Daoy (cell line): ENCODE data around the gene ANKUB1. TPM values are rescaled to one million over a fixed set of nuclear protein-coding genes. Genes with fewer than 3 reads are reported as not detected.

Experiments
- DNase-seq: peaks from one replicate; pipeline ENCODE4 v3.0.0-alpha.2; 2015; ENCODE audit warnings: low read depth
- total RNA-seq: library from RNA; depleted of rRNA; stranded (reverse); fragments of >200 nt; shearing (Covaris generic); gene quantifications from 2 replicates; pipeline ENCODE4 v1.2.3, GENCODE V29; 2014

ANKUB1 gene
- total RNA-seq, 1 experiment from 2014 or later, result not detected

DNA sequence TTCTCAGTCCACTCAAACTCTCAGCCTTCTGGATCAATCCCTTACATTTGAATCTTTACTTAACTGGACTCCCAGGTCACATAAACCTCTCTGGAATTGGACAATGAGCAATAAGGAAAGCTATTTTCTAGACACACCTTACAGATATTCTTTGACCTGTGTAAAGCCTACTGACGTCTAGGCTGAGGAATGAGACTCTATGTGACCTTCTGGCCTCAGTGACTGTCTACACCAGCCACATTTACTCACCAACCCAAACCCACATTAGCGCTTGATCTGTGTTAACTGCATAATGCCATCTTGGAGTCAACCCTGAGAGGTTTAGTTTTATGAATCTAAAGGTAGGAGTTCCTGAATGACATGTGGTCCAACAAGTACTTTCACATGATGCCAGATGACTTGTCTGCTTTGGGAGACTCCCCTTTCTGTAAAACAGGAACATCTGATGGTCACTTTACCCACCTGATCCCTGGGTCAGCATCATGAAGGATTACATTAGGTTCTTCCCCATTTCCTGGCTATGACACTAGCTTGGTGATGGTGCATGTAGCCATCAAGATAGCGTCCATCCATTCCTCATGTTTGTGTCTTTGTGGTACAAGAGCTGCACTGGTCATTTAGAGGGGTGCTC is 28.7 kb downstream of the ANKUB1 start:
- DNase-seq, result no peak

DNA sequence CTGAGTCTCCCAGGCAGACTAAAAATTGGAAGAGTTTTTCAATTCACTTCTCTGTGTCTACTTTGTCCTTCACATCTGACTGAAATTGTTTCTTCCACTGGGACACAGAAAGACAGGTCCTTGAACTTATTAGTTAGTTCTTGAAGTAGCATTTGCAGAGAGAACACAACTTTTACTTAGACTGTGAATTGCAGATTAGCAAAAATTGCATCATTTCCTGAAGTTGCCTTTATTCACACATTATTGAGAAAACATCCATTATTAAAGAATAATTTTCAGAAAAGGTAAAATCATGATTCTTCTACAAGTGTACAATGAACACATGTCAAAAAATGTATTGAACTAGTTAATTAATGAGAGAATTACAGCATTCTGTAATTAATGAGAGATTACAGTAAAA is 38.6 kb downstream of the ANKUB1 start:
- DNase-seq, result no peak

DNA sequence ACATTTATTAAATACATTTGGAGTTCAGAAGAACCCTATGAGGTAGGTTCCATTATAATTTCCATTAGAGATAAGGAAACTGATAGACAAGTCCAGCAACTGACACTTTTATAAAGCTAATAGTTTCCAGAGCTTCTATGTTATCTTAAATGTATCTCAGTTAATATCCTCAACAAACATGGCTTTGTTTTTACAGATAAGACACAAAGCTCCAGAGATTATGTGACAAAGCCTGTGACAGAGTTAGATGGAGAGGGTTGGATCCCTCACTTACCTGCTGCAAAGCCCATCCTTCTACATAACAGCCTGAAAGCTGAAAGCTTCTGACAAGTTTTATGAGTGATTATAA is 39.6 kb downstream of the ANKUB1 start:
- no peak for DNase-seq

DNA sequence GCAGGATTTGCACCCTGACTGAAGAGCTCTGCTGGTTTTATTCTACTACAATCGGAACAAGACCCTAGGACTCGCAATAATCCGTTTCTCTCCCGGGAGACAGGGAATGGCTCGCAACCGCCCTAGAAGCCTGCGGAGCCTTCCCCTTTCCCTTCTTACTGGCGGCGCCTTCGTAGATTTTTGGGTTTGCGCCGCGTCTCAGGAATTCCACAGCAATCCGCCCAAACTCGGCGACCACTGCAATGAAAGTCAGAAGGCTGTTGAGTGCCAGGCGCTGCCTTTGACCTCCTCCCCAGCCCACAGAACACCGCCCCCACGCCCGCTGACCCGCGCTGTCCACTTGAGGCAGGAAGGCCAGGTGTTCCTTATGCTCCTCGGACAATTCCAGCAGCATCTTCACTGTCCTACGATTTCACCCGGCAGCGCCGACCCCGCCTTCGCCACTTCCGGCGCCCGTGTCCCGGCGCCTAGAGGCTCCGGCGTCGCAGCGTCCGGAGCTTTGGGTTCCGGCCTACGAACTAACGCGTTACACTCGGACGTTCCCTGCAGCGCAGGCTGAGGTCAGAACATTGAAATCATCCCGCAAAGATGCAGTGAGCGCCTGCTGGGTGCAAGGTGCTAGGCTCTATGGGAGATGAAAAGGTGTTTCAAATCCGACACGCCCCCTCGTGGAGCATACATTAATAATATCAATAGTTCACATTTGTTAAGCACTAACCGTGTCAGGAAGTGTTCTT is 40.1 kb downstream of the ANKUB1 start, which contains the start of gene COMMD2:
TSS of gene COMMD2 (minus strand) at position 439 of the 737 bp plus-strand sequence. CDS start at position 394, 45 bp downstream.
- peak; percentile 90 for DNase-seq

DNA sequence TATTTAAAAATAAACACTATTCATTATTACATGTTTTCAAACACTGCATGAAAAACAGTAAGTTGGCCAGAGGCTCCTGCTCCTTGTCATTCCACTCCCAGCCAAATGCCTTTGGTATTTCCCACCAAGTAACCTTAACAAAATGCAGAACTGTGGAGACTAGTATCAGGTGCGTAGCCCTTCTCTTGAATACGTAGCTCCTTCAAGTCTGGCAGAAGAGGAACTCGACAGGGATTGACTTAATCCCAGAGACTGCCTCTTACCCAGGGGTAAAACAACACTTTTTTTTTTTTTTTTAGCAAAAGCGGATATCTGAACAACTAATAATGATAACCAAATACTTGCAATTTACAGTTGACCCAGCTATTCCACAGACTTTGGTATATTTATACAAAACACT is 40.8 kb downstream of the ANKUB1 start:
- no peak for DNase-seq

DNA sequence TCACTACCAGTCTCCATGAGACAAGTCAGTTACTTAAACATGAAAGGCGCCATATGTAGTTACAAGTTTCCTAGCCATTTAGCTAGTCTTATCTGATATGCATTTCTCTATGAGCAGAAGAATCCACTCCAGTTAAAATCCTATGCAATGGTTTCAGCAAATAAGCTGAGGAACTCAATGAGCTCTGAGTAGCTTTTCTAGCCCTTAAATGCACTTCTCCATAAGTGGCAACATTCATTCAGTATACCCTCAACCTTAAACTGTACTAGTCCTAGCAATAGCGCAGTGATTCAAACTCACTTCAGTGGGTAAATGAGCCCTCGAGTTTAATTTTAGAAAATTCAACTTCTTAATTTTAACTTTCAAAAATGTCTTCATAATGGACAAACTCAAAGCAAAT is 47.7 kb downstream of the ANKUB1 start:
- DNase-seq, result no peak

DNA sequence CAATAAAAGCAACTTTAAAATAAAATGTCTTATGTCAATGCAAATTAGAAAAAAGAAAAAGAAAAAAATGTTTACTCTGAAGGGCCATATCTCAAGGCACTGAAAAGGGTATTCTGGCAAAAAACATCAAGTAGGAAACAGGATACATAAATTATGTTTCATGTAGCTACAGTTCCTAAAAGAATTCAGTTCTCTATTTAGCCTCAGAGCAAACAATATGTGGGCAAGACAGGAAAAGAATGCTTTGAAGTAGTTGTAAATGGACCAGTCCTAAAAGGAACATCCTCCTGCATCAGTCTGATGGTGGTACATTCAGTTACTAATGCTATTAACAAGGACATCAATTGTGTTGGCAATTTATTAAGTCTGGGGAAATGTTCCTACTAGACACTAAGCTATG is 48.2 kb downstream of the ANKUB1 start:
- DNase-seq, result no peak

DNA sequence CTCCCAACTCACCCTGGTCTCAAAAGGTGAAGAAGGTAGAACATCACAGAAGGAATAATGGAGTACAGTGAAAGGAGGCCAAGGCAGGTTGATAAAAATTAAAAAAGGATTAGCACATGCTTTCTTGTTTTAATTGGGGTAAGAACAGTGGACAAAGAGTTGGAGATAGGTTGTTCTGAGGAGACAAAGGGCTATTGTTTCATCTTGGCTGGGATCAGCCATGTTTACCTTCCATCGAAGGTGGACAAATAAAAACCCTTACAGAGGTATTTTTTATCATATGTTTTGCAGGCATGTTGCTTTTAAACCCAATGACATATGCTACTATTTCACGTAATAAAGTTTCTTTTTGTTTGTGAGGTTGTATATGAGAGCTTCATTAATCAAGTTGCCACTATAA is 53.0 kb downstream of the ANKUB1 start:
- no peak for DNase-seq

DNA sequence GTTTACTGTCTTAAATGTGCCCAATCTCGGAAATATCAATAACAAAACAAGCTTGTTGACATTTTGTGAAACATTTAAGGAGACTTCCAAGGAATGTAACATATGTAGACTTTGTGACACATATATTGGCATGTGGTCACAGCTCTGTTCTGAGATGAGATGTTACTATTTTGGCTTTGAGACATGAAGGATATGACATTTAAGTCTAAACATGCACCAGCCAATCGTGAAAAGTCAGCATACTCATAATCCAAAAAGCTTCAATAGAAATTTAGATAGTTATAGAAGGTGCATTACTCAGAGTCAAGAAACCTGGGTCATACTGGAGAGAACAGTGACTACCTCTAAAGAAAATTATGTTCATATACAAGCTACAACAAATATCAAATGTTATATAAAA is 53.5 kb downstream of the ANKUB1 start:
- DNase-seq, result no peak

DNA sequence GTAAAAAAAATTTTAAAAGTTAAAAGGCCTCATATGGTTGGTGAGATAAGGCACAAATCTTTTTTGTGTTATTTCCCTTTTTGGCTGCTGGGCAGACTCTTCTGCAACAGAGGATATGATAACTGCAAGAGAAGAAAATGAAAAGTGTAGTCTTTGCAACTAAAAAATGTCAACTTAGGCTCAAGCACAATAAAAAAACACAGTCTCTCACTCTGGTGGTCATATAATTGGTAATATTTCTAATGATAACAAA is 55.5 kb downstream of the ANKUB1 start:
- no peak for DNase-seq

DNA sequence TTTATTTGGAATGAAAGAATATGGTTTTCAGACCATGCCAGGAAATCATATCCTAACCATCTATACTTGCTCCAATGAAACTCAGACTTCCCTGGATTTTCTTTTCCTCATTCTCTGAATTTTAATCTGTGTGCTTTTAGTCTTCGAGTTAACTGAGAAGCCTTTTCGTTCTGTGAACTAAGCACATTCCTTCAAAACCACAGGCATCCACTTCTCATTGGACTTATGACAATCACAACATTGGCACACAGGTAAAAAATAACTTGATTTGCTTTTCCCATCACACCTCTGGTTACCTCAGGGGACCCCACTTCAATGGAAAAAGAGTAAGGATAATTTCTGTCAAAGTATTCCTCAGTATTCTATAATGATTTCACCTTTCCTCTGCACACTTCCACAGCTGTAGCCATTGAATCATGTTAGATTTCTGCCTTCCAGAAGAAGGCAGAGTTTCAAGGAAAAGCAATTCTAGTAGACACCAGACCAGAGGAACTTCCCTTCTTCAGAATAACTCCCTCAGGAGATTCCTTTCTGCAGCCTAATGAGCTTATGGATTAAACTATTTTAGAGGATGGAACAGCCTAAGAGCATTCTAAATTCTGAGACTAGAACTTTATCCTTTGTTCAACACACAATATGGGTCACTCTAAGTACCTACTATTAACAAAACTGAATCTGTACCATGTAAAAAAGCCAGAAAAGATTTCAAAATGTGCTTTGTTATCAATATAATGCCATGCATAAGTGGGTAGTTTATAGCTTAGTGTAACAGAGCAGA is 56.0 kb downstream of the ANKUB1 start:
- DNase-seq, result peak; percentile 31

DNA sequence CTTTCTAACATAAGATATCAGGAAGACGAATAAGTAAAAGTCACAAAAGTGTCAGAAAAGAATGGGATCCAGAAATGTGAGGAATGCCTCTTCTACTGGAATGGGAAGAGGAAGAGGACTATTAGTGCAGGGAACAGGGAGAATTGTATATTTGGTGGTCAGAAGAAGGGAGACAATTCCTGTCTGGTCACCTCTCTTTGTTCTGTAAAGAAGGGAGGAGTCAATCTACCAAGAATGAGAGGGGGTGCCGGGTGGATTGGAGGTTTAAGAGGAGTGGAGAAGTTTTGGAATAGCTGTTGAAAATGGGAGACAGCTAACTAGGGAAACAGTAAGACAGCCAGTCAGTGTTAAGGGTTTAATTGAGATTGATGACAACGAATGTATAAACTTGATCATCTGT is 60.1 kb downstream of the ANKUB1 start:
- DNase-seq, result no peak

DNA sequence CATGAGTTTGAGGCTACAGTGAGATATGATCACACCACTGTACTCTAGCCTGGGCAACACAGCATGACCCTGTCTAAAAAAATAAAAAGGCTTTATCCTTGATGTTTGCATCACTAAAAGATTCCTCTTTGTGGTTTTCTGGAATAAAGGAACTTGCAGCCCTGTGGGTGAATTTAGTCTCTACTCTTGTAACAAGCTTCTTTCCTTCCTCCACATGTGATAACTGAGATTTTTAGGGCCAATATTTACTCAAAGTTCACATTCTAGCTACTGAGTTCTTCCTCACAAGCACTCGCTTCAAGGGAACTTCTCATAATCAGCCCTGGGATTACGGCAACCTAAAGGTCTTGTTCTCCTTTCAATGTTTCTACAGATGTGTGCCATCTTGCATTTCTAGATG is 64.7 kb downstream of the ANKUB1 start:
- DNase-seq, result no peak

DNA sequence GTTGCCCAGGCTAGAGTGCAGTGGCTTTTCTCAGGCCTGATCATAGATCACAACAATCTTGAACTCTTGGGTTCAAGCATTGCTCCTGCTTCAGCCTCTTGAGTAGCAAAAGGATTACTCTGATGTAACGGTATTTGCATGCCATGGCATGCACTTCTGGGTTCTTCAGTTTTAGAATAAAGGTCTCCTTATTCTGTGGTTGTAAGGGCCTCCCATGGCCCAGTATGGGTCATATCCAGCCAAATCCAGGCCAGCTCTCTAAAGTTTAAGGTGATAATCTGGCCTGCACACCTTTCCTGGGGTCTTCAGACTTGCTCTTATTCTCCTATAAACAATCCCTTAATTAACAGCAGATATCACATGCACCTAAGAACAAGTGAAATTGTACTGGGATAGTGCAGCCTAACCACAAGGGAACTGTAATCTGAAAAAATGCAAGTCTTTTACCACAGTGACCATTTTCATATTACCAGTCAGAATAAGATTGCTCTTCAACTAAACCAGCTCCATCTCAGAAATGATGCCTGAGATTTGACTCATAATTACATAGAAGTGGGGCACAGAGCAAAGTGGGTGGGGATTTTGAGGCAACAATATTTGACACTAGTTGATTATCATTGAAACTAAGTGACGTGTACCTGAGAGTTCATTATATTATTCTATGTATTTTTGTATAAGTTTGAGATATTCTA is 65.5 kb downstream of the ANKUB1 start:
- DNase-seq, result no peak

DNA sequence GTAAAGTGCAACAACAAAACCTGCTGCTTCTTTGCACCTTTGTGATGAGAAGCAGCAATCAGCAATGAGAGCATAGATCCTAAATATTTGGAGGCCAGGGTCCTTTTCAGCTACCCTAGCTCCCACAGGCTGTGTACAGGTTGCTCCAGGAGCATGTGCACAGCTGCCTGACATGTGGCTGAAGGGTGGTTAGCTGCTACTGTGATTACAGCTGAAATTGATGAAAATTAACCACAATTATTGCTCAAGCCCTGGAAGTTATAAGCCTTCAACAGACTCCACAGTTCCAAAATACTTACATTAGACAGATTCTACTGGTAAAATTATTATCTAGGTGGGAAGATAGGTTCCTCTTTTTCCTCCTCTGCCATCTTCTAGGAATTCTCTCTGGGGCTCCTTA is 68.6 kb downstream of the ANKUB1 start:
- no peak for DNase-seq

DNA sequence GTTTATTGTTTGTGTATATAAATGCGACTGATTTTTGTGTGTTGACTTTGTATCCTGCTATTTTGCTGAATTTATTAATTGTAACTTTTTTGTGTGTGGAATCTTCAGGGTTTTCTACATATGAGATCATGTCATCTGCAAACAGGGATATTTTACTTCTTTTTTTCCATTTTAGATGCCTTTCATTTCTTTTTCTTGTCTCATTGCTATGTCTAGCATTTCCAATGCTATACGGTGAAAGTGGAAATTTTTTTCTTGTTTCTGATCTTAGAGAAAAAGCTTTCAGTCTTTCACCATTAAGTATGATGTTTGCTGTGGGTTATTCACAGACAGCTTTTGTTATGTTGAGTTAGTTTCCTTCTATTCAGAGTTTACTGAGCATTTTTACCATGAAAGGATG is 71.4 kb downstream of the ANKUB1 start:
- no peak for DNase-seq

DNA sequence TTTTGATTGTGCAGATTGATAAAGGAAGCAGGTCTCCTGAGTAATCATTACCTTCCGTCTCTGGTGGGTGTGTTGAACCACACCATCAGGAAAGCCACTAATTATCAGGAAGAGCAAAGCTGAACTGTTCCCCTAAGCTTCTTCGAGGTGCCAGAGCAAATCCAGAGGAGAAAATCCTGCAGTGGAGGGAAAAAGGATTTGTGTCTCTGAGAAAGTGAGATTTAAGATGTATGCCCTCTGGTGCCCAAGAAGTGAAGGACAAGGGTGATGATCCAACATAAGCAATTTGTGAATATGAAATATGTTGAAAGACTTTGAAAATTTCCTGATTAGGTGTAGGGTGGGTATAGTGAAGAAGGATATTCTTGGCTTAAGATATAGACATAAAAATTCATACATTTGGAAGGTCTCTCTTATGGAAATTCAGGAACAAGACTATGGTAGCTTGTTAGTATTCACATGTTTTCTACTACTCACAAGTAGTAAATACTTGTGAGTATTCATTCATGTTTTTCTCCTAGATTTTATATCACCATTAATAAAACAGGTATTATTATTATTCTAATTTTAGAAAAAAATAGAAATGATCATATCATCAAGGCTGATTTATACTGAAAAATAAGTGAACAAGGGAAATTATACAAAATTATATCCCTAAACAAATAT is 74.8 kb downstream of the ANKUB1 start:
- DNase-seq, result peak; percentile 74

DNA sequence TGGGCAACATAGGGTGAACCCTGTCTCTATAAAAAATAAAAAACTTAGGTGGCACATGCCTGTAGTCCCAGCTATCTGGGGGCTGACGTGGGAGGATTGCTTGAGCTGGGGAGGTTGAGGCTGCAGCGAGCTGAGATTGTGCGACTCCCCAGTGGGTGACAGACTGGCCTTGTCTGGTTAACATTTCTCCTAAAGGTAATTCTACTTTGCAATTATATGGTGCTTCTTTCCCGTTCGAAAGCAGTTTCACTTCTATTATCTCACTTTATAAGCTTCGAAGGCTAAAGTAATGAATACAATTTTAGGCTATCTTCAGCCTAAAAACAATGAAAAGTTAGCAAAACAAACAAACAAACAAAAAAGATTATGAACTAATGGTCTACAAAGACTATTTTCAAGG is 75.4 kb downstream of the ANKUB1 start:
- no peak for DNase-seq

DNA sequence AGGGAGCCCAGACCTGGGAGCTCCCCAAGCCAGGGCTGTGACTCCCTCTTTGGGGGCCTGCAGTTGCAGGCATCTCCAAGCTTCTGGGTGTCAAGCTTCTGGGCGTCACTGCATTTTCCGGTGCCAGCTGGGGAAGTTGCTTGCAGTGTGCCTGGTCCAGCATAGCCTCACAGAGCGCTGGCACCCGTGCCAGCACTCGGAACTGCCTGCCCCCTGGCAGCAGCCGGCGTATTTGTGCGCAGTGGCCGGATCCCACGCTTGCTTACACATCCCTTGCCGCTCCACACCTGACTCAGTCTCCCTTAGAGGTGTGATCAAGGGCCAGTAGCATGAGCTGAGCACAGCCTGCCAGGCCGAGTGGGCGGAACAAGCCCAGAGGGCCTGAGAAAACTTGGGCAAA is 77.1 kb downstream of the ANKUB1 start:
- no peak for DNase-seq

DNA sequence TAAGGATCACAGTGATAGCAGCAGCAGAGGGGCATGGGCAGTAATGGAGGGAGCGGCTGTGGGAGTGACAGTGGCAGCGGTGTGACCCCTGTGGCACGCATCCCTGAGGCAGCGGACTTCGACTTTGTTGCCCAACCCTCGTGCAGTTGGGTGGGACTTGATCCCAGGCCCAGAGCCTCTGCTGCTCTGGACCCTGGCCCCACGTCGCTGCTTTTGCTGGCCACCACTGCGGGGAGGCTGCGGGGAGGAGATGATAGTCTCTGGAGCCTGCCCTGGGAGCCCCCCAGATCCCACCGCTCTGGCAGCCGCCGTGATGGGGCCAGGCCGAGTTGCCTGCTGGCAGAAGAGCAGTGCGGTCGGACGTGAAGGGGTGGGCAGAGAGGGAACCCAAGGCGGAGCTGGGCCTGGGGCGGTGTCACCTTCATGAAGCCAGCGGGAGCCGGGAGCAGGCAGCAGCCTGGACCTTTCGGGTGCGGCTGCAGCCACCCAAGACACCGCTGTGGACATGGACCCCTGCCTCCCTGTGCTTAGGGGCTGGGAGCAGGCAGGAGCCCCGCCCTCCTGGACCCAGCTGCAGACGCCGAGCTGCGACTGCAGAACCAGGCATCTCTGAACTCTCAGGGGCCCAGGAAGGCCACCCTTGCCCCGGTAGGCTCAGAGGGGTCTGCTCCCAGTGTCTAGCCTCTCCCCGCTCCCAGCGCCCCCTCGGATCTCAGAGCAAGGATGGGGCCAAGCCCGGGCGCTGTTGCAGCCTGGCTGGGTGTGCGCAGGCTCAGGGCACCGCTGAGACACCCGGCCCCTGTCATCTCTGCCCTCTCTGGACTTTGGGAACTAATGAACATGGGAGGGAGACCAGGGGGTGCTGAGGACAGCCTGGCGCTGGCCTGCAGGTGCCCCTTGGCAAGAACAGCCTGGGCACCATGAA is 78.4 kb downstream of the ANKUB1 start:
- DNase-seq, result no peak
